ENCODE measurements around the gene LSM14A.
"Not testable (repeated sequence)": the region's sequence is repeated elsewhere in the genome, so short reads cannot be mapped to it uniquely, and the experiment has no call there.

Gene LSM14A

GRCh38 chr19:34159541-34159940 is 12.8 kb upstream of the LSM14A start:
- not testable (repeated sequence) for DNase-seq

GRCh38 chr19:34161902-34162301 is 10.4 kb upstream of the LSM14A start:
- DNase-seq = not testable (repeated sequence)

- DNase-seq = no peak
These were observed 7.0 kb upstream of the LSM14A start for GRCh38 chr19:34165295-34165738.

GRCh38 chr19:34169475-34170199 is 2.7 kb upstream of the LSM14A start:
- DNase-seq = not testable (repeated sequence)

- DNase-seq = no peak
These were observed 796 bp upstream of the LSM14A start for GRCh38 chr19:34171539-34171876.

GRCh38 chr19:34172661-34173192 is 423 bp downstream of the LSM14A start:
- DNase-seq = no peak

GRCh38 chr19:34173193-34173956 is 1.1 kb downstream of the LSM14A start:
- no peak for DNase-seq

GRCh38 chr19:34175173-34175572 is 2.9 kb downstream of the LSM14A start:
- DNase-seq = not testable (repeated sequence)

GRCh38 chr19:34176581-34176980 is 4.3 kb downstream of the LSM14A start:
- DNase-seq = no peak

GRCh38 chr19:34178274-34178610 is 5.9 kb downstream of the LSM14A start:
- no peak for DNase-seq

- DNase-seq = no peak
These were observed 6.8 kb downstream of the LSM14A start for GRCh38 chr19:34179066-34179465.

GRCh38 chr19:34180273-34180672 is 8.0 kb downstream of the LSM14A start:
- no peak for DNase-seq

GRCh38 chr19:34180709-34181108 is 8.4 kb downstream of the LSM14A start:
- DNase-seq = no peak

- no peak for DNase-seq
These were observed 9.0 kb downstream of the LSM14A start for GRCh38 chr19:34181111-34181864.

GRCh38 chr19:34182125-34182524 is 9.8 kb downstream of the LSM14A start:
- no peak for DNase-seq

GRCh38 chr19:34184880-34185491 is 12.7 kb downstream of the LSM14A start:
- no peak for DNase-seq

GRCh38 chr19:34186205-34186604 is 13.9 kb downstream of the LSM14A start:
- no peak for DNase-seq

- DNase-seq = no peak
These were observed 14.7 kb downstream of the LSM14A start for GRCh38 chr19:34187011-34187410.

- DNase-seq = no peak
These were observed 16.1 kb downstream of the LSM14A start for GRCh38 chr19:34188408-34188807.

GRCh38 chr19:34189199-34189916 is 17.1 kb downstream of the LSM14A start:
- no peak for DNase-seq

- no peak for DNase-seq
These were observed 17.7 kb downstream of the LSM14A start for GRCh38 chr19:34189917-34190425.

- DNase-seq = no peak
These were observed 19.2 kb downstream of the LSM14A start for GRCh38 chr19:34191355-34191962.

Data from GOT3 (cell line).